Measurements from ENCODE around the gene ANKRD53. TPM values are rescaled to one million over a fixed set of nuclear protein-coding genes. Genes with fewer than 3 reads are reported as not detected.

ANKRD53 gene
- total RNA-seq, 2 donors from 2014 or later, result 0.24 to 0.97 TPM

DNA sequence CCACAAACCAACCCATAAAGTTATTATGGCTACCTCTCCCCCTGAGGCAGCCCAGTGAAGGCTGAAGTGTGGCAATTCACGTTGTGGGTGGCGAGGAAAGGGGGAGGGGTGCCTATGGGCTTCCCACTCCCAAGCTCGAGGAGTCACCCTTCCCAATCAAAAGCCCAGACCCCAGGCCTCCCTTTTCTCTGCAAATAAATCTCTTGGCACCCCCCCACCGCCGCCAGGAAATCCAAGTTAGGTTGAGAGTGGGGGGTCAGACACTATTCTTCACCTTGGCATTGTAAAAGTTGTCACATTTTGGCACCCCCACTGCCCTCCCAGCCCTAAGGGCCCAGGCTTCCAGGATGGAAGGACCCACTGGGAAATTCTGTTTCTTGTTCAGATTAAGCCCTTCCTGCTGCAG is 6.9 kb downstream of the ANKRD53 start:
- no peak overlapping the region for H3K27ac Mint-ChIP-seq

DNA sequence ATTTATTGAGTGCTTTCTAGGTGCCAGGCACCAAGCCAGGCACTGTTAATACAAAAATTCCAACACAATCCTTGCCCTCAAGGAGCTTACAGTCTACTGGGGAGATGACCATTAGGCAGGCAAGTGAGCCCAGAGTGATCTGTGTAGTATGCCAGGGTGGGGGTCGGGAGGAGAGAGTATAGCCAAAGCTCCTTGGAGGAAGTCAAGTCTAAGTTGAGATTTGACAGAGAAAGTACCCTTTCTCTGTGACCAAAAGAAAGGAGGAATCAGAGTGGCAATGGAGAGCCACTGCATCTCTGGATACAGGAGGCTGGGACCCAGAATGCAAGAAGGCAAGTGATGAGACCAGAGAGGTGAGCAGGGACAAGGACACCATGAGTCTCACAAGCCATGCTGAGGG is 7.5 kb downstream of the ANKRD53 start:
- H3K27ac Mint-ChIP-seq, result no peak overlapping the region
- Histone ChIP-seq H3K27me3 (ENCODE audit: control insufficient read depth, insufficient read depth, low read length, poor library complexity, severe bottlenecking) (no peaks in the 10 kb centered on the region), H3K4me3 (ENCODE audit: low read length) (no peak overlapping the region), H3K9ac (ENCODE audit: extremely low read depth, low read length, poor library complexity, severe bottlenecking) (no peak overlapping the region), H3K9me3 (ENCODE audit: control insufficient read depth, low read length) (no peaks in the 10 kb centered on the region), H3K27ac (ENCODE audit: low read depth, low read length) (no peak overlapping the region), H3K36me3 (ENCODE audit: control insufficient read depth, insufficient read depth, low read length) (peaks cover 32% of the 10 kb centered on the region), H3K4me1 (ENCODE audit: control insufficient read depth, insufficient read depth, low read length) (no peaks in the 10 kb centered on the region)
- peak; percentile 17 for DNase-seq
- no peaks in the 10 kb centered on the region for H3K4me1 Mint-ChIP-seq
- WGBS, 2 experiments (ENCODE audit: insufficient coverage in 1 of 2, insufficient read length in 1 of 2), result 93 to 100% methylated on average over 1 of the region's 1 CpG
- peaks cover 32% of the 10 kb centered on the region for H3K36me3 Mint-ChIP-seq (ENCODE audit: low read depth)
- TF ChIP-seq, protein P1, sequence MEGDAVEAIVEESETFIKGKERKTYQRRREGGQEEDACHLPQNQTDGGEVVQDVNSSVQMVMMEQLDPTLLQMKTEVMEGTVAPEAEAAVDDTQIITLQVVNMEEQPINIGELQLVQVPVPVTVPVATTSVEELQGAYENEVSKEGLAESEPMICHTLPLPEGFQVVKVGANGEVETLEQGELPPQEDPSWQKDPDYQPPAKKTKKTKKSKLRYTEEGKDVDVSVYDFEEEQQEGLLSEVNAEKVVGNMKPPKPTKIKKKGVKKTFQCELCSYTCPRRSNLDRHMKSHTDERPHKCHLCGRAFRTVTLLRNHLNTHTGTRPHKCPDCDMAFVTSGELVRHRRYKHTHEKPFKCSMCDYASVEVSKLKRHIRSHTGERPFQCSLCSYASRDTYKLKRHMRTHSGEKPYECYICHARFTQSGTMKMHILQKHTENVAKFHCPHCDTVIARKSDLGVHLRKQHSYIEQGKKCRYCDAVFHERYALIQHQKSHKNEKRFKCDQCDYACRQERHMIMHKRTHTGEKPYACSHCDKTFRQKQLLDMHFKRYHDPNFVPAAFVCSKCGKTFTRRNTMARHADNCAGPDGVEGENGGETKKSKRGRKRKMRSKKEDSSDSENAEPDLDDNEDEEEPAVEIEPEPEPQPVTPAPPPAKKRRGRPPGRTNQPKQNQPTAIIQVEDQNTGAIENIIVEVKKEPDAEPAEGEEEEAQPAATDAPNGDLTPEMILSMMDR (conservative IDR thresholded peaks at IDR 0.05), result no peak
- H3K9me3 Mint-ChIP-seq, result no peaks in the 10 kb centered on the region
- peaks cover 2% of the 10 kb centered on the region for H3K27me3 Mint-ChIP-seq (ENCODE audit: insufficient read depth)
- H3K4me3 Mint-ChIP-seq, result no peak overlapping the region

More for the DNA sequence above, 6.9 kb downstream of the ANKRD53 start:
- H3K27me3 ChIP-seq (ENCODE audit: control insufficient read depth, insufficient read depth, low read length, poor library complexity, severe bottlenecking), result no peaks in the 10 kb centered on the region
- TF ChIP-seq, protein P1 (conservative IDR thresholded peaks at IDR 0.05), result no peak
- DNase-seq, result no peak
- no peaks in the 10 kb centered on the region for H3K4me1 Mint-ChIP-seq
- no peak overlapping the region for H3K9ac ChIP-seq (ENCODE audit: extremely low read depth, low read length, poor library complexity, severe bottlenecking)
- H3K27me3 Mint-ChIP-seq (ENCODE audit: insufficient read depth), result peaks cover 3% of the 10 kb centered on the region
- H3K4me3 Mint-ChIP-seq, result no peak overlapping the region
- no peak overlapping the region for H3K27ac ChIP-seq (ENCODE audit: low read depth, low read length)
- H3K36me3 ChIP-seq (ENCODE audit: control insufficient read depth, insufficient read depth, low read length), result peaks cover 32% of the 10 kb centered on the region
- H3K9me3 ChIP-seq (ENCODE audit: control insufficient read depth, low read length), result no peaks in the 10 kb centered on the region
- H3K36me3 Mint-ChIP-seq (ENCODE audit: low read depth), result peaks cover 32% of the 10 kb centered on the region
- no peak overlapping the region for H3K4me3 ChIP-seq (ENCODE audit: low read length)
- H3K9me3 Mint-ChIP-seq, result no peaks in the 10 kb centered on the region
- H3K4me1 ChIP-seq (ENCODE audit: control insufficient read depth, insufficient read depth, low read length), result no peaks in the 10 kb centered on the region
- 71 to 100% methylated on average over 2 to 4 of the region's 5 CpGs for WGBS, 2 experiments (ENCODE audit: insufficient coverage in 1 of 2, insufficient read length in 1 of 2)

DNA sequence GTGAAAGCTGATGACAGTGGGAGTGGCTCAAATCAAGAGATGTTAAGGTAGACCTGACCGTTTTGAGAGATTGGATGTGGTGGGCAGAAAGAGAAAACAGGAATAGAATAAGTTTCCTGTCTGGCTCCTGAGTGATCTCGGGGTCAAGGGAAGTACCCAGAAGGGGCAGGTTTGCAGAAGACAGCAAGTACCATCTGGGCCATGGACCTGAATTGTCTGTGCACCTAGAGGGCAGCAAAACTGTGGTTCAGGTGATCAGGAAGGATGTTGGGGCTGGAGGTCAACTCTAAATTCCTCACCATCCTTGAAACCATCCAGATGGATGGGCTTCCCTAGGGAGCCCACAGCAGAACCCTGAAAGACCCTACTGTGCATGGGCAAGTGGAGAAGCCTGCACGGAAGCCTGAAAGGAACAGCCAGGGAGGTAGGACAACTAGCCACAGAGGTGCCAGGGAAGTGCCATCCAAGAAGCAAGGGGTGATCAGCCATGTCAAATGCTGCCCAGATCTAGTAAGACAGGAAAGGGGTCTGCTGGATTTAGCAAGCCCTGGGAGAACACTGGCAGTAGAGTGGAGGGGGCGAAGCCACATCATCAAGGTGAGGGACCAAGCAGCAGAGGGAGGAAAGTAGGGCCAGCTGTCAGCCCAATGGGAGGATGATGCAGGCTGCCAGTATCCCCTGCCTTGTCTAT is 8.2 kb downstream of the ANKRD53 start:
- Histone ChIP-seq H3K9me3 (ENCODE audit: control insufficient read depth, low read length) (no peaks in the 10 kb centered on the region), H3K27me3 (ENCODE audit: control insufficient read depth, insufficient read depth, low read length, poor library complexity, severe bottlenecking) (no peaks in the 10 kb centered on the region), H3K36me3 (ENCODE audit: control insufficient read depth, insufficient read depth, low read length) (peaks cover 38% of the 10 kb centered on the region), H3K27ac (ENCODE audit: low read depth, low read length) (no peak overlapping the region), H3K9ac (ENCODE audit: extremely low read depth, low read length, poor library complexity, severe bottlenecking) (no peak overlapping the region), H3K4me3 (ENCODE audit: low read length) (no peak overlapping the region), H3K4me1 (ENCODE audit: control insufficient read depth, insufficient read depth, low read length) (no peaks in the 10 kb centered on the region)
- no peak overlapping the region for H3K4me3 Mint-ChIP-seq
- peaks cover 35% of the 10 kb centered on the region for H3K36me3 Mint-ChIP-seq (ENCODE audit: low read depth)
- H3K9me3 Mint-ChIP-seq, result no peaks in the 10 kb centered on the region
- TF ChIP-seq, protein P1 (conservative IDR thresholded peaks at IDR 0.05), result no peak
- H3K4me1 Mint-ChIP-seq, result no peaks in the 10 kb centered on the region
- no peak overlapping the region for H3K27ac Mint-ChIP-seq
- 78 to 90% methylated on average over 1 to 4 of the region's 4 CpGs for WGBS, 2 experiments (ENCODE audit: insufficient coverage in 1 of 2, insufficient read length in 1 of 2)
- peak; percentile 19 for DNase-seq
- H3K27me3 Mint-ChIP-seq (ENCODE audit: insufficient read depth), result no peaks in the 10 kb centered on the region

All from endodermal cell (in vitro differentiated cells).